HG03565 (cell line): ENCODE measurements around the gene PTTG1IP.

Experiments used
- ATAC-seq: cut with Tn5 transposase; IDR thresholded peaks from one replicate; pipeline ENCODE4 v1.9.1; 2021; ENCODE audit warnings: mild to moderate bottlenecking, moderate library complexity; ENCODE audit not compliant: unreplicated experiment

The PTTG1IP gene

GRCh38 chr21:44805859-44806258 is 67.6 kb downstream of the PTTG1IP start:
- no peak for ATAC-seq

DNA sequence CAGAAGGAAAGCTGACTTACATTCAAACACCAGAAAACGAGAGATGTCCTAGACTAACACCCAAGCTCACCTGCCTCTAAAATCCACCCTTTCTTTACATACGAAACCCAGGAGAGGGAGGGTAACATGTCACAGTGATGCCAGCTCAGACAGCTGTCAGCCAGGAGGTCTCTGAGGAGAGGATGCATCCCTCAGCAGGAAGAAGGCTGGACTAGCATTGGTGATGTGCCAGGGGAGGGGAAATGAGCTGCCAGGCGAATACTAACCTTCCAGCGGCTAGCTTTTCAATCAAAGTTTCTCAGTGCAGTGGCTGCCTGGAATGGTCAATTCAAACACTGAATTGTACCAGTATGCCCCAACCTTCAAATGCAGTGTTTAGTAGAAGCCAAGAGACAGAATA is 68.3 kb downstream of the PTTG1IP start:
- ATAC-seq = no peak

GRCh38 chr21:44804762-44805161 is 68.7 kb downstream of the PTTG1IP start:
- ATAC-seq = no peak

- no peak for ATAC-seq
Observed at GRCh38 chr21:44803651-44804050, 69.8 kb downstream of the PTTG1IP start.

DNA sequence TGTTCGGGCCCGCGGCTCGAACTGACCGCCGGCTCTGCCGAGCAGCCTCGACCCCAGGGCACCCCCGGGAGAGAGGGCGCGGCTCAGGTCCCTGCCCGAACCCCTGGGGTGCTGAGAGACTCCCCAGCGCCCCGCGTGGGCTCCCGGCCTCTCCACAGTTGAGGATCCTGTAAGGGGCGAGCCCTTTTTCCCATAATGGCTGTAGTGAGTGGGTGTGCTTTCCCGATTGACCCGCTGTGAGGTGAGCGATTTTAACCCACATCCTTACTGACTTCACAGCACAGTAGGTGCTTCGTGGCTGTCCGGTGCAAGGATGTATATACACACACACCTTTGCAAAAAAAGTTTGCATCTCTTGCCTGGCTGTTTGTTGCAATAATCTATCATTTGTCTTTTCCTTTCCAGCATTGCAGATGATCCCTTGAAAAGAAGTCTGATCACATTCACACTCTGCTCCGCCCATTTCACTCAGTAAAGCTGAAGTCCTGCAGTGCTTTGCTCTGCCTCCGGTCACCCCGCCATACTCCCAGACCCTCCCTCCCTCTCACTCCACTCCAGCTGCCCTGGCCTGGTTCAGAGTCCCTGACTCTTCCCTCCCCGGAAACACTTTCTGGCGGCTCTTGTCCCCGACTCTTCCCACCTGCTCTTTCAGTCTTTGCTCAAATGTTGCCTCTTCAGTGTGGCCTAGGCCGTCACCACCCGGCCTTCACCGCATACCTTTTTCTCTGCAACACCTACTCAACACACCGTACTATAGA is 70.9 kb downstream of the PTTG1IP start:
- no peak for ATAC-seq

DNA sequence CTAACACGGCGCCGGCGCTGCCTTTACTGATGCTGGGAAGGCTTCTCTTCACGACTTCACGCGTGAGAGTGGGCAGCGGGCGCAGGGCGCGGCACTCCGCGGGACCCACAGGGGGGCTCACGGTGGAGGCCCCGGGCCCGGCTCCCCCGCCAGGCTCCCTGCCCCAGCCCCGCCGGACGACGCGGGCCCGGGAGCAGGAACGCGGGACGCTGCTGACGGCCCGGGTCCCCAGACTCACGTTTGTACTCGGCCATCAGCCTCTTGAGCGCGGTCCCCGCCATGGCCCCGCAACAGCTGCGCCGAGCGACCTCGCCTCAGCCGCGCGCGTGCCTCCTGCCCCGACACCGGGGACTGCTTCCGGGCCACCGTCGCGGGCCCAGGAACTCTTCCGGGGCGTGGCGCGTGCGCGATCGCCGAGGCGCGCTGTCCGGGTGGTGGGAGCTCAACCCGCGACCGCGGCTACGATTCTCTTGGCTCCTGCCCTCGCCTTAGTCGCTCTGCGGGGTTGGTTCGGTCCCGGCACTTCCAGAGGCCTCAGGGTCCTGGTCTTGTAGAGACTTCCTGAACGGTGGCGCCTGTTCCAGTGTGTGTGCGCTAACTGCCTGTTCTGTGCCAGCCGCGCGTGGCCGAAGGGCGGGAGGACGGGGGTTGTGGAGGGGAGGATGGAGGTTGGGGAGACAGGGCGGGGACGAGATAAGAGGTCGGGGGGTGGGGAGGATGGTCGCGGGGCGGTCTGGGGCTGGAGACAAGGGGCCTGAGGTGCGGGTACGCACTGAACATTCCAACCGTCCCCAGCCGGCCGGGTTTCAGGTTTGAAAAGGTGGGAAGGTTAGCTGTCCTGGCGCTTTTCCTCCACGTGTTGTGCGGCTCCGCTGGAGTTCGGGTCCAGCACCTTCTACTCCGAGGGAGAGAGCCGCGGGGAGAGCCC is 71.8 kb downstream of the PTTG1IP start, which contains the start of gene UBE2G2:
Gene UBE2G2 (minus strand): TSS at position 353 of the 928 bp plus-strand sequence. CDS start 72 bp downstream, at position 281.
- ATAC-seq = peak; percentile 62

DNA sequence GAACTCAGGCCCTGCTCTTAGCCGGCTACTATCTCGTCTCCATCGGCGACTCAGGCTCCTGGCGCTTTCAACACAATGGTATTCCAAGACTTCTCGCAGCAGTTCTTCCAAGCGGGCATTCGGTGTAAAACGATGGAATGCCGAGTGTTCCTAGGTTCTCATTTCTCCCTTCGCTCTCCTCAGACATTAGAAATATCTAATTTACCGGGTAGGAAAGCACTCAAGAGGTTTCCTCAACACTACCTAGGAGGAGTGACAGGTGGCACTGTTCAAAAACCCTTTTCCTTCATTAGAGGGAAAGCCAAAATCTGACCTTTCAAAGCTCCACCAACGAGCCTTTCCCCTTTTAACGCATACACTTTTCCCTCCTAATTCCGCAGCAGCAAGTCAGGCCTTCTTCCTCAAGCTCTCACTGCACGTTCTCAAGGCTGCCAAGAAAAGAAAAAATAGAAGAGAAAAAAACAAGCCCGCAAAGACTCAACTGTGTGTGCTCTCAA is 72.5 kb downstream of the PTTG1IP start:
- ATAC-seq = no peak

DNA sequence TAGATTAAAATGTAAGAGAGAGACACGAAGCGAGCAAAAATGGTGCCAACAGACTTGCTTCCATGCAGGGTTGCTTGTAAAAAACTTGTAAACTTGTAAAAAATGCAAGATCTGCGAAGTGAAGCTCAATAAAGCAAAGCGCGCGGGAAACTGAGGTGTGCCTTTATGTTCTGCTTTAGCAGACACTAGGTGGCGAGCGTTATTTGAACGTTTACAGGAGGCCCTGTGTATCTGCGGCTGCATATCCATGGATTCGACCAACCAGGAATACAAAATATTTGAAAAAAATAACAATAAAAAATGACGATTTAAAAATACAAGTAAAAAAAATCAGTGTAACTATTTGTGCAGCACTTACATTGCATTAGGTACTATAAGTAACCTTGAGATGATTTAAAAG is 73.4 kb downstream of the PTTG1IP start:
- no peak for ATAC-seq

DNA sequence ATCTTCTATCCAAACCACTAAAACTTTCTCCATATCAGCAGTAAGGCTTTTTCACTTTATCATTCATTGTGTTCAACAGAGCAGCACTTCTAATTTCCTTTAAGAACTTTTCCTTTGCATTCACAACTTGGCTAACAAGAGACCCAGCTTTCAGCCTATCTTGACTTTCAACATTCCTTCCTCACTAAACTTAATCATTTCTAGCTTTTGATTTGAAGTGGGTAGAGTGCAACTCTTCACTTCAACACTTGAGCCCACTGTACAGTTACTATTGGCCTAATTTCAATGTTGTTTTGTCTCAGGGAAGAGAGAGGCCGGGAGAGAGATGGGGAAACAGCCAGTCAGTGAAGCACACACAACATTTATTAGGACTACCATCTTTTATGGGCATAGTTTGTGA is 73.8 kb downstream of the PTTG1IP start:
- ATAC-seq = no peak
